ENCODE results near the gene LEKR1.

The LEKR1 gene

DNA sequence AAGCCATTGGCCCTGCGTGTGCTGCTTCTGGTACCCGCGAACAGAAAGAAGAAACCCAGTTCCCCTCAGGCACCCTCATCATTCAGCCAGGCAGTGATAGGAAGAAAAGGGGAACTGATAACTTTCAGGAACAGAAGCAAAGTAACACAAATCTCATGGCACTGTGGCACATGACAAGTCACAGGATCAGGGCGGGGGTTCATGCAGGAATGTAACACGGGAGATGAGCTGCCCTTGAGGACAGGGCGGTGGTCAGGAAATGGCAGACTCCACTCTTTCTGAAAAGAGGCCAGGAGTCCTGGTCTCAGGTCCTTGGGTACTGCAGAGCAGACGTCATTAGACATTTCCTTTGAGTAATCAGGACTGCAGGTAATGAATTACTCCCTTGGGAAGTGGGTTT, 238.2 kb downstream of the LEKR1 start:
- no peak for DNase-seq

DNA sequence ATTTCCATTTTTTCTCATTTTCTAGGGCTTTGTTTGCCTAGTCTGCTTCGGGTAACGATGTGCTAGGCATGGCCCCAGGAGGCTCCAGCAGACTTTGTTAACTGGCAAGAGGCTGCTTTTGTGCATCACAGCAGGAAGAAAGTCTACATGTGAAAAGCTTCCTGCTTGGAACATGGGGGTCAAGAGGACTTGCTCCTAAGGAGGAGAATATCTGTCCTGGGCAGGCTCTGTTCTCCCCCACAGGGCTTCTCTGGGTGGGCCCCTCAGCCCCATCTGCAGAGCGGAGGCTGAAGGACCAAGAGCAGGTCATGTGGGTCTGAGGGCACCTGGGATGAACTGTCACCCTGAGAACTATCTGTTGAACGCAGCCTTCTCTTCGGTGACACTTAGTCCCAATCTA, 239.0 kb downstream of the LEKR1 start:
- DNase-seq = no peak

DNA sequence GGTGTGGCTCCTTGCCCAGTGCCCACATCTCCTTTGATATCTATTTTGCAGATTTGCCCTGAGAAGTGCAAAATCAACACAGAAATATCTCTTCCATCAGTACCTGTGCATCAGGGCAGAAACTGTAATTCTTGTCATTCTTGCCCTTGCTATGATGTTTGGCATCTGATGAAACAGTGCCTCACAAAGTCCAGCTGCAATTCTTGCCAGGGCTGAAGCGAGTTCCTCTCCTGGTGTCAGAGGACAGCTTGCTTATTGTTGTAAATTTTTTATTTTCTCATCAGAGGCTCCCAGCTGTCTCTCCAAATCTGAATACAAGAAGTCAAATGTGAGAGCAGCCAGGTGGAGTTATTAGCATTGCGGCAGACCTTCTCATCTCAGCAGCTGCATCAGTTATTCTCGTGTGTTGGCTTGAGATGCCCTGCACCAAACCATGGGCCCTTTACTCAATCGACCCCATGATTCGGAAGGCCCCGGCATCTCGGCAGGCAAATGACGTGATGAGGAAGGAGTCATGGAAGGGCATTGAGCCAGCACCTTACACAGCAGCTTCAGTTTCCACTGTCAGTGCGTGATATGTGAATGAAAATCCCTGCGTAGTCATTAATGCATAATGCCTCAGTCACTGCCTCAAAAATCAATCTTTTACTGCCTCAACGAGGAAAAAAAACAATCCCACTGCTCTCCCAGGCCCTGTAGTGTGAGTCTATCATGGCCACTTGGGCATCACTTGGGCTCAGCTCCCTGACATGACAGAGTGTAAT, 240.4 kb downstream of the LEKR1 start:
- peak; percentile 48 for DNase-seq

DNA sequence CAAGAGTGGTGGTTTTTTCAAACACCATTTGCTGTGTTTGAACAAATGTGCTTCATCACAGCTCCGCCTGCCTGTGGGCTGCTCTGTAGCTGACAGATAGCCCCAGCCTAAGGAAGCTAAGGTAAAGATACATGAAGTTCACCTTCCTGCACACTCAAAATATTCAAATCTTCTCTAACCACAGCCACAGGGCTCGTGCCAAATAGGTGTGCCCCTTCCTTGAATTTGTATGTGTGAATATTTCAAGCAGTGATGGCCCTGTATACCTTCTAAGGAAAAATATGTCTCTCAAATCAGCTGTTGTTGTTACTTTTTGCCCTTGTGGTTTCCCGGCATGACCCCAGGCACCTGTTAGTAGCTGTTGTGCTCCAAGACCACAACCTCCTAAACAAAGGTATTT, 241.0 kb downstream of the LEKR1 start:
- peak; percentile 32 for DNase-seq

DNA sequence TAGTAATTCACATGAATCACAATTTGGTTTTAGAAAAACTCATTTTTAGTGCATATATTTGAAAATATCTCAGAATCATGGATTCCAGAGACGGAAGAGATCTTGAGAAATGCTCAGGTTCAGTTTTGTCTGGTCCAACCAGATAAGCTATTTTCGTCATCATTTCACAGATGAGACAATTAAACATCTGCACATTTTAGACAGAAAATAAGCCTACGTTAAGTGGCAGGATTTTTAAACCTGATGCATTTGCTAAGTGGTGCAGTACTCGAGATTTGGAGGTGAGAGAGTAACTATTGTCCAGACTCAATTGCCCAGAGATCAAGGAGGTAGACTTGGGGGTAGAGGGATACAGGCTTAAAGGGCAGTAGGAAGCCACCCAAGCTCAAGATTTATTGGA, 243.3 kb downstream of the LEKR1 start:
- DNase-seq = no peak

DNA sequence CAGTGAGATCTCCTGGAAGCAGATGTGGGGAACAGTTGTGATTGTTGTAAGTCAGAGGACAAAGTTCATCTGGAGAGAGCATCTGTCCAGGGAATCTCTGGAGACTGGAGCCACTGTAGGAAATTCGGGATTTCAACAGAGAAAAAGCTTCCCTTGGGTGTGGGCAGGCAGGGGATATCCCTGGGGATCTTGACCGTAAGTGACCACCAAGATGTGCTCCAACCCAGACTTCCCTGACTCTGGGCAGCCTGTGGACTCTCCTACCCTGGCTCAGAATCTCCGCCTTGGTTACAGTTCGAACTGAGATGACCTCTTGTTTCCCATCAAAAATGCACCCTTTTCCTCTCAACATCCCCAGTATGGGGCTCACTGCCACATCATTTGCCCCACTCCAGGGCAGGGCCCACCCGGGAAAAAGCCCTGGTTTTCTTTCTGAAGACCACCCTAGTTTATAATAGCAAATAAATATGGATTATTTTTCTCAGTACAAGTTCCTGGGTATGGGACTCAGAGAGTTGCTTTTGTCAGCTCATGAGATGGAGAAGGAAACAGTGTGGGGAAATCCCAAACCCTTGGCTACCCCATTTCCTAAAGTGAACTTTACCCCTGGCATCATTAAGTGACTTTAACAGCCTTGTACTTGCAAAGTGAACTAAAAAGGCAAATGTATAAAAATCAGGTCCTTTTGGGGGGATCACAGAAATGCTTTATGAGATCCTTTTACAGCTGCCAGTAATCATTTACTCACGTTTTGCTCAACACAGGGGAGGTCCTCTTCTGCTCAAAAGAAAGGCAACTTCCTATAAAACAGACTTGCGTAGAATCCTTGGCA, 243.9 kb downstream of the LEKR1 start:
- no peak for DNase-seq

DNA sequence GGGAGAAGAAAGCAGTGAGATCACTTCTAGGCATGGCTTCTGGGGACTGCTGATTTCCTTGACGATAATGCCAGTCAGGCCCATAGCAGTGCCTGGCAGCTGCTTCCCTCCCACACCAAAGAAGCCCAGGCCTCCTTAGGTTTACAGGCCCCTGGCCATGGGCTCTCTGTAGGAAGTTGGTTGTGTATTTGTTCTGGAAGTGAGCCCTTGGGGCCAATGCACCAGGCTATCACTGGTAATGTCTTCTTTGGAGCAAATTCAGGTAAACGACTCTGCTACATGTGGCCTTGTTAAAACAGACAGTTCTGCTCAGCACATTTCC, 244.5 kb downstream of the LEKR1 start:
- DNase-seq = no peak

DNA sequence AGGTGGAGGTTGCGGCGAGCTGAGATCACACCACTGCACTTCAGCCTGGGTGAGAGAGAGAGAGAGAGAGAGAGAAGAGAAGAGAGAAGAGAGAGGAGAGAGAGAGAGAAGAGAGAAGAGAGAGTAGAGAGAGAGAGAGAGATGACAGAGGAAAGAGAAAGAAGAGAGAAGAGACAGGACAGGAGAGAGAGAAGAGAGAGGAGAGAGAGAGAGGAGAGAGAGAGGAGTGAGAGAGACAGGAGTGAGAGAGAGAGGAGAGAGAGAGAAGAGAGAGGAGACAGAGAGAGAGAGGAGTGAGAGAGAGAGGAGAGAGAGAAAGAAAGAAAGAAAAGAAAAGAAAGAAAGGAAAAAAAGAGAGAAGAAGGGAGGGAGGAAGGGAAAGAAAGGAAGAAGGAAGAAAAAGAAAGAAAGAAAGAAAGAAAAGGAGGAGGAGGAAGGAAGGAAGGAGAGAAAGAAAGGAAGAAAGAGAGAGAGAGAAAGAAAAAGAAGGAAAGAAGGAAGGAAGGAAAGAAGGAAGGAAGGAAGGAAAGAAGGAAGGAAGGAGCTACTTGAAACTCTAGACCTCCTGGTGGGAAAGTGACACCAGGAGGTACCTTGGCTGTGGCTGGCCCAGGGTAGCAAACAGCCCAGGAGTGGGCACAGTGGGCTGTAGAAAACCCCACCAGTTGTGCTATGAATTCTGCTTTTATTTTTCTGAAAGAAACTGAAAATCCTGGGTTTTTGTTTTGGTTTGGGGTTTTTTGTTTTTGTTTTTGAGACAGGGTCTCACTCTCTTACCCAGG, 245.8 kb downstream of the LEKR1 start:
- no peak for DNase-seq

DNA sequence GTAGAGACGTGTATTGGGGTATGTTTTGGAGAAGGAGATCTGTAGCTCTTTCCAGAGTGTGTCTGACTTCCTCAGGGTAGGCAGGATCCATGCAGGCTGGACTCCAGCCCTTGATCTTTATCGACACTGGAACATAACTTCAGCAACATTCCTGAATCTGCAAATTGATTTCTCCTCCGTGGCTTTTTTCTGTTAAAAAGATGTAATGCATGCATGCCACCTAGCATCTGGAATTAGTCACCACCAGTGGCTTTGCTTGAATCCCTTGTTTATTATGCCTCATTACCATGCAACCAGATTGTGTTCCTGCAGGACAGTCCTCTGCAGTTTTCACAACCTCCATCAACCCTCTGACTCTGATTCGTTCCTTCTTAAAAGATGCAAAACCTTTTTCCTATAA, 247.7 kb downstream of the LEKR1 start:
- DNase-seq = no peak

DNA sequence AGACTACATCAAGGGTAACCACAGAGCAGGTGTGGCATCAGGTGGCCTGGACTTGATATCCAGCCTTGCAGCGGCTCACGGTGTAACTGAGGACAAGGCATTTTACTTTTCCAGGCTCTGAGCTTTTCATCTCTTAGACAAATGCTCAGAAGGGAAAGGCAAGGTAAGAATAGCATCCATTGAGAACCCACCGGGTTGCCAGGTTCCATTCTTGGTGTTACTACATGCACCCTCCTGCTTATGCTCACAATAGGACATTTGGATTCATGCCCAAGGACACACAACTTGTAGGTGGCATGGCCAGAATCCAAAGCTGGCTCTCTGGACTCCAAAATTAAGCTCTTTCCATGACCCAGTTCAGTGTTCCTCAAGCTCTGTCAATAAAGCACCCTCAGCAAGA, 248.3 kb downstream of the LEKR1 start:
- DNase-seq = no peak

DNA sequence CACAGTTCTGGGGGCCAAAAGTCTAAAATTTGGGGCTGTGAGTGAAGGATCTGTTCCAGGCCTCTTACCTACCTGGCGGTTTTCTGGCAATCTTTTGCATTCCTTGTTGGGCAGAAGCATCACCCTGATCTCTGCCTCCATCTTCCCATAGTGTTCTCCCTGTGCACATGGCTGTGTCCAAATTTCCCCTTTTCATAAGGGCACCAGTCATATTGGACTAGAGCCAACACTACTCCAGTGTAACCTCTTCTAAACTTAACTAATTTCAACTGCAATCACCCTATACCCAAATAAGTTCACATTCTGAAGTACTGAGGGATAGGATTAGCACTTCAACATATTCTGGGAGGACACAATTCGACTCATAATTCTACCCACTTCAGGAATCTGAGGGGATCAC, 248.8 kb downstream of the LEKR1 start:
- no peak for DNase-seq

DNA sequence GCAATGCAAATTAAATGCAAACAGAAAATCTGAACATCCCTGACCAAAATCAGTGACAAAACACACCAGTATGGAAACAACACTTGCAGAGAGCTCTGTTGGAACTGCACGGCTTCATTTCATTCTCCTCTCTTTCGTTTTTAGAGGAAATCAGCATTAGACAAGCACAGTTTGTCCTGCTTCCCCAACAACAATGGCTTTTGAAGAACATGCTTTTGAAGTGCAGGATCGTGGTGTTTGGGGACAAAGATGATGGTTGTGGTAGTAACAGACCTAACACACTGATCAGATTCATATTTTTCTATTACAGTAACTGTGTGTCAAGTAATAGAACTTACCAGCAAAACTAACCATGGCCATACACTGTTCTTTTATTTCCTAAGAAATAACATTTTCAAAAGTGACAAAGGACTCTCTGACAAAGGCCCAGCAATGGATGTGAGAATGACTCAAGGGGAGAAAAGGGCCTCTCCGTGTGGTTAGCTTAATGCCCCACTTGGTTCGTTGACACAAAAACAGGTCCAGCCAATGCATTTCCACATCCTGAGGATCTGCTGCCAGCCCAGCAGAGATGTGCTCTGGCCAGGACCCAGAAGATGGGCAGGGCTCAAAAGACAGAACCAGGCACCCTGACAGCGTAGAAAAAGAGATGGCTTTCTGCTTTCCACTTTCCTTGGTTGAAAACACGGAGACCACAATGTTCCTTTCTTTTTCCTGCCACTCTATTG, 249.7 kb downstream of the LEKR1 start:
- no peak for DNase-seq

DNA sequence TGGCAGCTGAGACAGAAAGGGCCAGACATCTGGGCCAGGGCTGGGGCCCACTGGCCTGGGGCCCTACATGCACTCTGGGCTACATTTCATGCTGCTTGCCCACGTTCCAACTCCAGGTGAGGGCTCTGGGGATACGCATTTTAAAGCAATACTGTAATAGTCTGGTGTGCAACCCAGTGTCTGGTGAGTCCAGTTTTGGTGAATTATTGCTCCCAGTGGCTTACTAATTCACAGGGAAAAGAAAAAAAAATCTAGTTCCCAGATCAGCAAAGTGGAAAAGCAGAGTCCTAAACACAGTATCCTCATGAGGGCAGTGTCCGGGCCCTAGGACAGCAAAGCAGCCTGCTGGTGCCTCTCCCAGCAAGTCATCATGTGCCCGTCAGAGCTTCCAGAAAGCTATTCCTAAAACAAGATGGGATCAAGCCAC, 251.4 kb downstream of the LEKR1 start:
- no peak for DNase-seq

DNA sequence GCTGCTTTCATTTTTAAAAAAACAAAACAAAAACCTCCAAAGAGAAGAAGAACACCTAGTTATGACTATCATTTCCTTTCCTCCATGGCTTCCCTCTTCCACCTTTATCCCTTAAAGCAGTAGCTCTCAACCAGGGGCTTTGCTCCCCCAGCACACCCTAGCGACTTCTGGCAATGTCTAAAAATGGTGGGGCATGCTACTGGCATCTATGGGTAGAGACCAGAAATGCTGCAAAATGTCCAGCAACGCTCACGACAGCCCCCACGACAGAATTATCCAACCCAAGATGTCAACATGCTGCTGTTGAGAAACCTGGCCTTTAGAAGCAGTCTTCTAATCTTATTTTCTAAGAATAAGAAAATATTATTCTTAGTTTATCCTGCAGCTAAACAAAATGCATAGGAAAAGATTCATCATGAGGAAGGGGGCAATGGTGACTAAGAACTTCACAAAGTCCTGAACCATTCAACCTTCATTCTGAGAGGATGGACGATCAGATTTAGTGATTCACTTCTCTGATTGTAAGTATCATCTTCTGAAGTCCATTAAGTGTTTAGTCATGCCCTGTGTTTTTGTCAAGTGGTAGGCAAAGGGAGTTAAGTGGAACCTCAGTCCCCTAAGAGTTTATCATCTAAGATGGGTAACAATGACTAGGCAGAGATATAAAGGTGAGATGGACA, 252.1 kb downstream of the LEKR1 start:
- no peak for DNase-seq

DNA sequence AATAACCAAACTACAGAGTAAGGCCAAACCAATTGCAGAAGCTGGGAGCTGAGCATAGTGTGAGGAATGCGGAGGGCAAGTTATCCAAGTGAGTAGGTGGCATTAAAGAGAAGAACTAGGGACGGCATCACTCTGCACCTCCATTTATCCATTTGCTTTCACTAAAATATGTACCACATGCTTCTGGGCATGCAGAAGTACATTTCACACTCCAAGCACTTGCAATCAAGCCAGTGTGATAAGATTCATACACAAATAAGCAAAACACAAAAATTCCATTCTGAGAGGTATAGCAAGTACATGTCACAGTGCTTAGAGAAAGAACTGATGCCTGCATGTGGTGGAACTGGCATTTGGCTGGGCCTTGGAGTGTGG, 252.6 kb downstream of the LEKR1 start:
- DNase-seq = no peak

DNA sequence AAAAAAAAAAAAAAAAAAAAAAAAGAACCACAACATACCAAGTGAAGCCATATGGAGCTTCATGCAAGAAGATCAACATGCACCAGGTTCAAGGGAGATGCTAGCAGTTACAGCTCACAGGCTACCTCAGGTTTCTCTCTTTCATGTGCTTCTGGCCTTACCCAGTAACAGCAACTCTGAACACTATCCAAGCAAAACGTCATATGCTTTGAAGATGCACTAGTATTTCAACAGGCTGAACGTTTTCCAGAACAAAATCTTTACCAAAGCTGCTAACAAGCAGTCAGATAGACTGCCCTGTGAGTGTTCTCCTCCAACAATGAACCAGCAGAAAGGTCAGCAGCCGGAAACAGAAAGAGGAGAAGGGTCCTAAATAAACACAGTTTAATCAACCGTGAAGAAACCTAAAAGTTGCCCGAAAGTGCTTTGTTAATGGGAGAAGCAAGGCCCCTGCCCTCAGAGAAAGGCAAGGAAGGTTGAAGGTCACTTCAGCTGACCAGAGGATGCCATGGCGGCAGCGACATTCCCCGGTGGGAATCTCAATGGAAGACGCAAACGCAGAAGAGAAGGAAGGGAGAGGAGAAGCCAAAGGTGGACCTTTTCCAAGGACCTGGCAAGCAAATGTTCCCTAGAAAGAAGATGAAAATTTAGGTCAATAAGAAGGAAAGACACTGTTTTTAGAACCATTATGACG, 253.7 kb downstream of the LEKR1 start:
- peak; percentile 8 for DNase-seq

DNA sequence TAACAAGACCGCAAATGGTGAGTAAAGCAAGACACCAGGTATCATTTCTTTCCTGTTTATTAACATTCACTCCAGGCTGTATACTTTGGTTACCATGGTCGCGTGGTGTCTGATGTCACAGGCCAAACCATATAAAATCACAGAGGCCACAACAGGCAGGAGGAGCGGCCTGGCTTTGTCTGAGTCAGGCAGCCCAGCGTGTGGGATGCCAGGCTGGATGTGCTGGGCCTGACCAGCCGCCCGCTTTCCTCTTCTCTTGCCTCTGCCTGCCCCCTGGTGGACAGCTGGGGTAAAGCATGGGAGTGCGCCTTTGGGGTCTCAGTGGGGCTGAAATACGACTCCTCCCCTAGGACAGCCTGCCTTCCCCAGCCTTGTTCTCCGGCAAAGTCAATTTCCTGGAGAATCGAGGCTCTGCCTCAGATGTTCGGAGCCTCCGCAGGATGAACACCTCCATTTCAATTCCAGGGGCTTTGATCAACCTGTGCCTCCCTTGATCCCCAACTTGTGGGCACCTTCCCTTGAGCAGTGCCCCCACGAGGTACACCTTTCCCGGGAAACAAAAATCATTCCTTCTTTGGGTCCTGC, 255.6 kb downstream of the LEKR1 start:
- no peak for DNase-seq

DNA sequence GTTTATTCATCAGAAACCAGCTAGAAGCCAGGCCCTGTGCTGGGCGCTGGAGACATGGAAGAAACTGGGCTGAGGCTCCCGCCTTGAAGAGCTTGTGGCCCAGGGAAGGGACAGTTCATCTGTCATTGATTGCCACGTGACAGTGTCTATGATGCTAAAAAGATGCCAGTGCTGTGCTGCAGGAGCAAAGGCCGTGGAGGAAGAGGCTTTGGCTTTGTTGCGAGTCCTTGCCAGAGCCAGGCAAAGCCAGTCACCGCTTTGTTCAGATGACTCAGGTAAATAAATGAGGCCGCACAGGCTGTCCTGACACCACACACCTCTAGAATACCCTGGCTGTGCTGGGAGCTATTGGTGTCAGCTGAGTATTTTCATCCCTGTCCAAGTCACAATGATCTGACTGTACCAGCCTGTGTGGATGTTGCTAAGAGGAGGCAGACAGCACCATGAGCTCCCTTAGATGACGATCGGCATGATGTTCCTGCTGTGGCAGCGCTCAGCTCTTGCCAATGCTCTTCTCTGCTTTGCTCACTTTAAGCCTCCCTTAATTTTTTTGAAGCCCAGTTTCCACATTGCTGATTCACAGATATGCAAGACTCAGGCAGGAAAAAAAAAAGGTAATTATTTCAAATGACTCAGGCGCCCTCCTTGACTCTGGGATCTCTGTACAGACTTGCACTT, 256.3 kb downstream of the LEKR1 start:
- no peak for DNase-seq

DNA sequence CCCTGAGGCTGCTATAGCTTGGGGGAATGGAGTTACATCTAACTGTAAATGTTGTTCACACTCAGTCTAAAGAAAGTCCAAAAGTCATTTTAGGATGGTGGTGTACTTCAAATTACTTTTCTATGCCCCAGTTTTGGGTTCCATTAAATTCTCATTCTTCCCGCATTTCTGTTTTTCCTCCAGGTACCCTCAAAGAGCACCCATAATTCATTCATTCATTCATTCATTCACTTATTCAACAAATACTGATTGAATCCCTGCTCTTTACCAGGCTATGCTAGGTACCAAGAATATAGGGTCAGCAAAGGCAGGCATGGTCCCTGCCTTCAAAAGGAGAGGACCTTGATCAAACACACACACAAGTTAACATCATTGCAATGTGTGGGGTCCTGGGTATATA, 257.7 kb downstream of the LEKR1 start:
- DNase-seq = no peak

DNA sequence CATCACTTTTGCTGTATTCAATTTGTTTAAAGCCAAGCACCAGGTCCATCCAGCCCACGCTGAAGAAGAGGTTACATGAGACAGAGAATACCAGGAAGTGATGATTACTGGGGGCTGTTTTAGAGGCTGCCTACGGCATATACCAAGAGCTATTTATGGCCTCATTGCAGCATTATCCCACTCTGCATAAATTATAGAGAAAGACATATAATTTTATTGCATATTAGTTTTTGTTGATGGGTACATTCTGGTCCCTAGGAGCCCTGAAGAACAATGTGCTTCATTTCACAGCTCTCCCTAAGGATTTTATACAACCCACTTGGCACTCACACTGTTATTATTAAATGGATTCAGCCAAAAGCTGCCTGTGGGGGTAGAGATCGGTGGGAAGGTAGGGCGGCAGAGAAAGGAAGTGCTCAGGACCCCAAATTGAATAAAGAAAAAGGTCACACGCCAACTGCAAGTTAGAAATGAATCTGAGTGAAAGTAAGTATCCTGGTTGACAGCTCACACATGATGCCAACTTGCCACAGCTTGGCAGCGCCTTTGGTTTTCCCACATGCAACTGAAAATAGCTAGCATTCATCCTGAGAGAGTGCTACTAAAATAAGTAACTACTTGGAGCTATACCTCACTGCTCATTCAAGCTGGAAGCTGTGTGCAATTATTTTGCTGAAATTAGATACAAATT, 260.1 kb downstream of the LEKR1 start:
- DNase-seq = no peak
